ENCODE measurements around the gene ACTN1.

ACTN1 gene

GRCh38 chr14:68911594-68912227 lies 67.4 kb downstream of the ACTN1 start:
- Histone ChIP-seq H2BK12ac (ENCODE audit: low read length) (no peak overlapping the region), H3K9ac (ENCODE audit: low read length) (no peak overlapping the region), H4K91ac (ENCODE audit: low read depth, low read length) (no peak overlapping the region), H3K14ac (ENCODE audit: low read length) (no peak overlapping the region), H3K79me1 (ENCODE audit: low read length) (no peaks in the 10 kb centered on the region), H4K12ac (ENCODE audit: low read depth, low read length) (no peak overlapping the region), H3K27ac (ENCODE audit: low read depth, low read length) (no peak overlapping the region), H3K23ac (ENCODE audit: low read length) (no peak overlapping the region), H3K27me3 (ENCODE audit: insufficient read depth, low read length) (no peaks in the 10 kb centered on the region), H3K4me3 (ENCODE audit: low read depth, low read length) (no peak overlapping the region), H3K18ac (ENCODE audit: low read length) (no peak overlapping the region), H3K9me3 (ENCODE audit: insufficient read depth, low read depth, low read length) (peaks cover 3% of the 10 kb centered on the region), H2BK5ac (ENCODE audit: low read depth, low read length, poor library complexity) (no peak overlapping the region), H3K36me3 (ENCODE audit: control insufficient read depth in 1 of 2, insufficient read depth in 2 of 2, low read length in 2 of 2) (peaks cover 60 to 74% of the 10 kb centered on the region in 2 experiments), H2AK5ac (ENCODE audit: low read length) (no peak overlapping the region), H3K4ac (ENCODE audit: low read depth, low read length) (no peak overlapping the region), H2AFZ (ENCODE audit: insufficient read depth, low read length, poor library complexity) (no peak overlapping the region), H4K8ac (ENCODE audit: low read depth, low read length) (no peak overlapping the region), H3K4me1 (ENCODE audit: control insufficient read depth in 1 of 2, insufficient read depth in 2 of 2, low read length in 2 of 2) (no peaks in the 10 kb centered on the region), H3K79me2 (ENCODE audit: control insufficient read depth, insufficient read depth, low read length, poor library complexity) (no peaks in the 10 kb centered on the region), H3K4me2 (ENCODE audit: low read length) (no peak overlapping the region), H2BK120ac (ENCODE audit: insufficient read depth, low read length, poor library complexity) (no peak overlapping the region)
- no CpG with 5 or more reads among the region's 12 CpGs for WGBS (ENCODE audit: extremely low coverage, insufficient coverage, insufficient read length)
- DNase-seq, result peak; percentile 82 to 91

- no peaks in the 10 kb centered on the region for H3K79me2 ChIP-seq (ENCODE audit: control insufficient read depth, insufficient read depth, low read length, poor library complexity)
- no peaks in the 10 kb centered on the region for H3K4me1 ChIP-seq (ENCODE audit: control insufficient read depth in 1 of 2, insufficient read depth in 2 of 2, low read length in 2 of 2)
- no peak overlapping the region for H3K9ac ChIP-seq (ENCODE audit: low read length)
- peaks cover 3% of the 10 kb centered on the region for H3K9me3 ChIP-seq (ENCODE audit: insufficient read depth, low read depth, low read length)
- H2BK5ac ChIP-seq (ENCODE audit: low read depth, low read length, poor library complexity), result no peak overlapping the region
- H3K4me2 ChIP-seq (ENCODE audit: low read length), result no peak overlapping the region
- no peak overlapping the region for H3K27ac ChIP-seq (ENCODE audit: low read depth, low read length)
- H3K36me3 ChIP-seq (ENCODE audit: control insufficient read depth in 1 of 2, insufficient read depth in 2 of 2, low read length in 2 of 2), result peaks cover 58 to 73% of the 10 kb centered on the region in 2 experiments
- WGBS (ENCODE audit: extremely low coverage, insufficient coverage, insufficient read length), result no CpG with 5 or more reads among the region's 9 CpGs
- no peak overlapping the region for H3K14ac ChIP-seq (ENCODE audit: low read length)
- H2AFZ ChIP-seq (ENCODE audit: insufficient read depth, low read length, poor library complexity), result no peak overlapping the region
- H3K23ac ChIP-seq (ENCODE audit: low read length), result no peak overlapping the region
- H2AK5ac ChIP-seq (ENCODE audit: low read length), result no peak overlapping the region
- H2BK12ac ChIP-seq (ENCODE audit: low read length), result no peak overlapping the region
- no peak overlapping the region for H3K4ac ChIP-seq (ENCODE audit: low read depth, low read length)
- no peaks in the 10 kb centered on the region for H3K79me1 ChIP-seq (ENCODE audit: low read length)
- H2BK120ac ChIP-seq (ENCODE audit: insufficient read depth, low read length, poor library complexity), result no peak overlapping the region
- H4K12ac ChIP-seq (ENCODE audit: low read depth, low read length), result no peak overlapping the region
- H4K8ac ChIP-seq (ENCODE audit: low read depth, low read length), result no peak overlapping the region
- no peak overlapping the region for H3K4me3 ChIP-seq (ENCODE audit: low read depth, low read length)
- H3K27me3 ChIP-seq (ENCODE audit: insufficient read depth, low read length), result no peaks in the 10 kb centered on the region
- no peak overlapping the region for H4K91ac ChIP-seq (ENCODE audit: low read depth, low read length)
- DNase-seq, result no peak
- no peak overlapping the region for H3K18ac ChIP-seq (ENCODE audit: low read length)
These were observed 68.6 kb downstream of the ACTN1 start for GRCh38 chr14:68910540-68910939.

- H3K14ac ChIP-seq (ENCODE audit: low read length), result no peak overlapping the region
- H3K4me3 ChIP-seq (ENCODE audit: low read depth, low read length), result no peak overlapping the region
- no CpG with 5 or more reads among the region's 5 CpGs for WGBS (ENCODE audit: extremely low coverage, insufficient coverage, insufficient read length)
- H3K9me3 ChIP-seq (ENCODE audit: insufficient read depth, low read depth, low read length), result peaks cover 3% of the 10 kb centered on the region
- H4K8ac ChIP-seq (ENCODE audit: low read depth, low read length), result no peak overlapping the region
- H2AFZ ChIP-seq (ENCODE audit: insufficient read depth, low read length, poor library complexity), result no peak overlapping the region
- no peaks in the 10 kb centered on the region for H3K4me1 ChIP-seq (ENCODE audit: control insufficient read depth in 1 of 2, insufficient read depth in 2 of 2, low read length in 2 of 2)
- H2AK5ac ChIP-seq (ENCODE audit: low read length), result no peak overlapping the region
- H3K79me2 ChIP-seq (ENCODE audit: control insufficient read depth, insufficient read depth, low read length, poor library complexity), result no peaks in the 10 kb centered on the region
- no peak overlapping the region for H2BK120ac ChIP-seq (ENCODE audit: insufficient read depth, low read length, poor library complexity)
- H3K23ac ChIP-seq (ENCODE audit: low read length), result no peak overlapping the region
- H3K36me3 ChIP-seq (ENCODE audit: control insufficient read depth in 1 of 2, insufficient read depth in 2 of 2, low read length in 2 of 2), result peaks cover 63 to 82% of the 10 kb centered on the region in 2 experiments
- no peak overlapping the region for H3K9ac ChIP-seq (ENCODE audit: low read length)
- no peak overlapping the region for H2BK12ac ChIP-seq (ENCODE audit: low read length)
- H4K12ac ChIP-seq (ENCODE audit: low read depth, low read length), result no peak overlapping the region
- H3K4me2 ChIP-seq (ENCODE audit: low read length), result no peak overlapping the region
- no peak overlapping the region for H3K27ac ChIP-seq (ENCODE audit: low read depth, low read length)
- H3K4ac ChIP-seq (ENCODE audit: low read depth, low read length), result no peak overlapping the region
- no peak overlapping the region for H2BK5ac ChIP-seq (ENCODE audit: low read depth, low read length, poor library complexity)
- no peak overlapping the region for H3K18ac ChIP-seq (ENCODE audit: low read length)
- DNase-seq, result no peak
- no peaks in the 10 kb centered on the region for H3K79me1 ChIP-seq (ENCODE audit: low read length)
- H3K27me3 ChIP-seq (ENCODE audit: insufficient read depth, low read length), result no peaks in the 10 kb centered on the region
- H4K91ac ChIP-seq (ENCODE audit: low read depth, low read length), result no peak overlapping the region
These were observed 70.3 kb downstream of the ACTN1 start for GRCh38 chr14:68908803-68909202.

DNA sequence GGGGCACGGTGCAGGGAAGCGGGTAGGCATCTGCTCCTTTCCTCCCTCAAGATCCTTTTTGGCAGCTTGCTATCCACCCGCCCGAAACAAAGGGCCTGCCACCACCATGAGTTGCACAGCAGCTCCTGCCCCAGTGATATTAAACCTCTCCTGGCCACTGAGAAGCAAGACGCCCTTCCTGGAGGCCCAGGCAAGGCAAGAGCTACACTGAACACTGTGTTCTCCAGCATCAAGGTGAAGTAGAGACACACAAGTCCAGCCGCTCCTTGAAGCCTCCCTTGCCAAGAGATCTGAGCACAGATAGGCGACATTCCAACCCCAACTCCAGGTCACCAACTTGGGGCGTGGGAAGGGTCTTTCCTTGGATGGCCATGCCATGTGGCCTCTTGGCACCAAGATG lies 70.9 kb downstream of the ACTN1 start:
- Histone ChIP-seq H3K9ac (ENCODE audit: low read length) (no peak overlapping the region), H3K27me3 (ENCODE audit: insufficient read depth, low read length) (no peaks in the 10 kb centered on the region), H3K4me1 (ENCODE audit: control insufficient read depth in 1 of 2, insufficient read depth in 2 of 2, low read length in 2 of 2) (no peaks in the 10 kb centered on the region), H3K9me3 (ENCODE audit: insufficient read depth, low read depth, low read length) (peaks cover 1% of the 10 kb centered on the region), H3K79me1 (ENCODE audit: low read length) (no peaks in the 10 kb centered on the region), H3K4ac (ENCODE audit: low read depth, low read length) (no peak overlapping the region), H3K36me3 (ENCODE audit: control insufficient read depth in 1 of 2, insufficient read depth in 2 of 2, low read length in 2 of 2) (peaks cover 63 to 82% of the 10 kb centered on the region in 2 experiments), H2BK5ac (ENCODE audit: low read depth, low read length, poor library complexity) (no peak overlapping the region), H3K23ac (ENCODE audit: low read length) (no peak overlapping the region), H3K18ac (ENCODE audit: low read length) (peak overlapping the region; percentile 15), H3K4me2 (ENCODE audit: low read length) (no peak overlapping the region), H3K27ac (ENCODE audit: low read depth, low read length) (no peak overlapping the region), H2AFZ (ENCODE audit: insufficient read depth, low read length, poor library complexity) (no peak overlapping the region), H2AK5ac (ENCODE audit: low read length) (no peak overlapping the region), H4K12ac (ENCODE audit: low read depth, low read length) (no peak overlapping the region), H3K79me2 (ENCODE audit: control insufficient read depth, insufficient read depth, low read length, poor library complexity) (no peaks in the 10 kb centered on the region), H2BK12ac (ENCODE audit: low read length) (no peak overlapping the region), H3K4me3 (ENCODE audit: low read depth, low read length) (no peak overlapping the region), H3K14ac (ENCODE audit: low read length) (no peak overlapping the region), H2BK120ac (ENCODE audit: insufficient read depth, low read length, poor library complexity) (no peak overlapping the region), H4K8ac (ENCODE audit: low read depth, low read length) (no peak overlapping the region), H4K91ac (ENCODE audit: low read depth, low read length) (no peak overlapping the region)
- DNase-seq, result no peak
- WGBS (ENCODE audit: extremely low coverage, insufficient coverage, insufficient read length), result no CpG with 5 or more reads among the region's 8 CpGs
